ENCODE data around the gene PDPR. TPM values are rescaled to one million over a fixed set of nuclear protein-coding genes. Genes with fewer than 3 reads are reported as not detected.
"Not testable (repeated sequence)": the region's sequence is repeated elsewhere in the genome, so short reads cannot be mapped to it uniquely, and the experiment has no call there.

PDPR gene
- total RNA-seq, 1 experiment from 2014 or later: 28.5 TPM

GRCh38 chr16:70163596-70163995, 49.5 kb downstream of the PDPR start:
- DNase-seq (ENCODE audit: low read depth, low spot score) (no peak), ATAC-seq (no peak)
- no peak overlapping the region for H3K4me2 ChIP-seq (ENCODE audit: low read length)
- no peak overlapping the region for H2AFZ ChIP-seq (ENCODE audit: low read depth, low read length, poor library complexity, severe bottlenecking)
- POLR2A ChIA-PET: no interaction called here
- H3K27me3 ChIP-seq (ENCODE audit: insufficient read depth, low read length): no peaks in the 10 kb centered on the region
- peaks cover 6 to 9% of the 10 kb centered on the region in 2 experiments; a peak in 3 of 4 replicates for H3K4me1 ChIP-seq (ENCODE audit: control insufficient read depth in 1 of 2, insufficient read depth in 2 of 2, low read length in 2 of 2)
- no peaks in the 10 kb centered on the region for H3K9me2 ChIP-seq (ENCODE audit: insufficient read depth)
- BruUV-seq (replicated peaks): no TSS peak
- H4K20me1 ChIP-seq (ENCODE audit: insufficient read depth): no peaks in the 10 kb centered on the region
- H3K9me3 ChIP-seq (ENCODE audit: control insufficient read depth in 1 of 2, insufficient read depth in 1 of 2, low read depth in 1 of 2, low read length in 2 of 2): no peaks in the 10 kb centered on the region
- RAD21 ChIA-PET (ENCODE audit: low non-redundant PET in 1 of 2, low total read pairs in 2 of 2, uncharacterized antibody in 2 of 2, unreplicated experiment in 2 of 2): no interaction called here
- no peaks in the 10 kb centered on the region for H3K79me2 ChIP-seq (ENCODE audit: insufficient read depth, low read length)
- CTCF ChIA-PET: no interaction called here
- no peak for TF ChIP-seq POLR2A (IDR thresholded peaks at IDR 0.05; ENCODE audit: borderline replicate concordance, extremely low read depth, insufficient read depth, insufficient read length)
- no peak for TF ChIP-seq POLR2AphosphoS5 (IDR thresholded peaks at IDR 0.05; ENCODE audit: low read depth, low read length)
- TF ChIP-seq EZH2phosphoT487 (IDR thresholded peaks at IDR 0.05; ENCODE audit: borderline replicate concordance): no peak
- no peak for TF ChIP-seq TCF7L2 (IDR thresholded peaks at IDR 0.05; ENCODE audit: borderline replicate concordance, extremely low read depth, insufficient read depth, insufficient read length)
- no peak for TF ChIP-seq ZNF274 (IDR thresholded peaks at IDR 0.05; ENCODE audit: low read depth, low read length)
- no peak for TF ChIP-seq FOSL1 (IDR thresholded peaks at IDR 0.05; ENCODE audit: low read depth)
- TF ChIP-seq, protein P1, sequence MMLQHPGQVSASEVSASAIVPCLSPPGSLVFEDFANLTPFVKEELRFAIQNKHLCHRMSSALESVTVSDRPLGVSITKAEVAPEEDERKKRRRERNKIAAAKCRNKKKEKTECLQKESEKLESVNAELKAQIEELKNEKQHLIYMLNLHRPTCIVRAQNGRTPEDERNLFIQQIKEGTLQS (IDR thresholded peaks at IDR 0.05): no peak
- TF ChIP-seq SRF (IDR thresholded peaks at IDR 0.05; ENCODE audit: low read depth): no peak
- TF ChIP-seq, protein P2, sequence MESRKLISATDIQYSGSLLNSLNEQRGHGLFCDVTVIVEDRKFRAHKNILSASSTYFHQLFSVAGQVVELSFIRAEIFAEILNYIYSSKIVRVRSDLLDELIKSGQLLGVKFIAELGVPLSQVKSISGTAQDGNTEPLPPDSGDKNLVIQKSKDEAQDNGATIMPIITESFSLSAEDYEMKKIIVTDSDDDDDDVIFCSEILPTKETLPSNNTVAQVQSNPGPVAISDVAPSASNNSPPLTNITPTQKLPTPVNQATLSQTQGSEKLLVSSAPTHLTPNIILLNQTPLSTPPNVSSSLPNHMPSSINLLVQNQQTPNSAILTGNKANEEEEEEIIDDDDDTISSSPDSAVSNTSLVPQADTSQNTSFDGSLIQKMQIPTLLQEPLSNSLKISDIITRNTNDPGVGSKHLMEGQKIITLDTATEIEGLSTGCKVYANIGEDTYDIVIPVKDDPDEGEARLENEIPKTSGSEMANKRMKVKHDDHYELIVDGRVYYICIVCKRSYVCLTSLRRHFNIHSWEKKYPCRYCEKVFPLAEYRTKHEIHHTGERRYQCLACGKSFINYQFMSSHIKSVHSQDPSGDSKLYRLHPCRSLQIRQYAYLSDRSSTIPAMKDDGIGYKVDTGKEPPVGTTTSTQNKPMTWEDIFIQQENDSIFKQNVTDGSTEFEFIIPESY (IDR thresholded peaks at IDR 0.05; ENCODE audit: extremely low read depth, insufficient replicate concordance, low read length): no peak
- TF ChIP-seq, protein P3, sequence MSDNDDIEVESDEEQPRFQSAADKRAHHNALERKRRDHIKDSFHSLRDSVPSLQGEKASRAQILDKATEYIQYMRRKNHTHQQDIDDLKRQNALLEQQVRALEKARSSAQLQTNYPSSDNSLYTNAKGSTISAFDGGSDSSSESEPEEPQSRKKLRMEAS (IDR thresholded peaks at IDR 0.05): no peak
- TF ChIP-seq JUND (IDR thresholded peaks at IDR 0.05): no peak
- TF ChIP-seq CBX3 (IDR thresholded peaks at IDR 0.05; ENCODE audit: low read depth): no peak
- intact Hi-C loops (cut with micrococcal nuclease): loop anchor here (10.0 kb wide), 1 partner anchor 91 kb away; the partner anchor contains the start of gene EXOSC6
- H3K27ac ChIP-seq (ENCODE audit: low read depth, low read length): no peak overlapping the region
- H3K9ac ChIP-seq (ENCODE audit: low read length): no peak overlapping the region
- no peak overlapping the region for H3K4me3 ChIP-seq (replicated peaks in 1 of 2; ENCODE audit: low read depth in 1 of 2, low read length in 2 of 2)
- H3K36me3 ChIP-seq (ENCODE audit: control insufficient read depth in 1 of 2, insufficient read depth in 2 of 2, low read length in 2 of 2): peaks cover 14 to 23% of the 10 kb centered on the region in 2 experiments; a peak in 2 of 4 replicates

- H3K4me3 ChIP-seq (replicated peaks in 1 of 2; ENCODE audit: low read depth in 1 of 2, low read length in 2 of 2); H2AFZ ChIP-seq (ENCODE audit: low read depth, low read length, poor library complexity, severe bottlenecking); H3K79me2 ChIP-seq (ENCODE audit: insufficient read depth, low read length); H3K9me2 ChIP-seq (ENCODE audit: insufficient read depth); H3K36me3 ChIP-seq (ENCODE audit: control insufficient read depth in 1 of 2, insufficient read depth in 2 of 2, low read length in 2 of 2); ATAC-seq; BruUV-seq (replicated peaks); H3K9ac ChIP-seq (ENCODE audit: low read length); DNase-seq (ENCODE audit: low read depth, low spot score); RAD21 ChIA-PET (ENCODE audit: low non-redundant PET in 1 of 2, low total read pairs in 2 of 2, uncharacterized antibody in 2 of 2, unreplicated experiment in 2 of 2); H3K27ac ChIP-seq (ENCODE audit: low read depth, low read length); POLR2A ChIA-PET; CTCF ChIA-PET; H3K27me3 ChIP-seq (ENCODE audit: insufficient read depth, low read length); H4K20me1 ChIP-seq (ENCODE audit: insufficient read depth); H3K4me2 ChIP-seq (ENCODE audit: low read length); H3K9me3 ChIP-seq (ENCODE audit: control insufficient read depth in 1 of 2, insufficient read depth in 1 of 2, low read depth in 1 of 2, low read length in 2 of 2); H3K4me1 ChIP-seq (ENCODE audit: control insufficient read depth in 1 of 2, insufficient read depth in 2 of 2, low read length in 2 of 2): not testable (repeated sequence)
- intact Hi-C loops (cut with micrococcal nuclease): loop anchor here (10.0 kb wide), 1 partner anchor 88 kb away; the partner anchor contains the start of gene EXOSC6
These were observed 52.6 kb downstream of the PDPR start for GRCh38 chr16:70166688-70167087.

DNA sequence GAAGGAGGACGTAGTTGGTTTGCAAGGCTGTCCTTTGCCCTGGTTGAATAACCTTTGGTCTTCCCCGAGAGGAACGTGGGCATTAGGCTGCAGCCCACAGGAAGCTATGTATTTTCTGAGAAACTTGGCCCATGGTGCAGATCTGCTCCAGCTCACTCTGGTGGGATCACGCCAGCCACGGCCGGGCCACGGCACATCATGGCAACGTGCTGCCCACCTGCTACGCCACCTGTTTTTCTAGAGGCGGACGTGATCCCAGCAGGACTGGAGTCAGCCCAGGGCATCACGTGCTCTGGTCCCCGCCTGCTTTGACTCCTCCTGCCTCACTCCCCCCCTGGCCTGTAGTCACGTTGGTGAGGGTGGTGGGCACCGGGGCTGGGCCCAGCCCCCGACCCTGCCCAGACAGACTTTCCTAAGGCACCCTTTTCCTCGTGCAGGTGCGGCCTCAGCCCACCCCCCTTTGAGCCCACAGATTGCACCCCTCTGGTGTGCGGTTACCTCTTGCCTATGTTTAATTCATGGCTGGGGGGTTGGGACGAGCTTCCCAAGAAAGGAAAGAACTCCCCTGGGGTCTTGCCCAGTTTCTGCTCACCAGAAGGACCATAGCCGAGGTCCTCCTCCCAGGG, 59.2 kb downstream of the PDPR start, which contains the start of gene CLEC18C:
TSS of gene CLEC18C (plus strand) at position 576 of the 626 bp plus-strand sequence. CDS start 492 bp downstream, outside the sequence.
- H3K79me2 ChIP-seq (ENCODE audit: insufficient read depth, low read length); RAD21 ChIA-PET (ENCODE audit: low non-redundant PET in 1 of 2, low total read pairs in 2 of 2, uncharacterized antibody in 2 of 2, unreplicated experiment in 2 of 2); BruUV-seq (replicated peaks); H3K9me2 ChIP-seq (ENCODE audit: insufficient read depth); H3K9me3 ChIP-seq (ENCODE audit: control insufficient read depth in 1 of 2, insufficient read depth in 1 of 2, low read depth in 1 of 2, low read length in 2 of 2); DNase-seq (ENCODE audit: low read depth, low spot score); H3K27ac ChIP-seq (ENCODE audit: low read depth, low read length); H3K27me3 ChIP-seq (ENCODE audit: insufficient read depth, low read length); H3K9ac ChIP-seq (ENCODE audit: low read length); H4K20me1 ChIP-seq (ENCODE audit: insufficient read depth); H3K4me1 ChIP-seq (ENCODE audit: control insufficient read depth in 1 of 2, insufficient read depth in 2 of 2, low read length in 2 of 2); H2AFZ ChIP-seq (ENCODE audit: low read depth, low read length, poor library complexity, severe bottlenecking); H3K4me2 ChIP-seq (ENCODE audit: low read length); intact Hi-C loops (cut with micrococcal nuclease); H3K36me3 ChIP-seq (ENCODE audit: control insufficient read depth in 1 of 2, insufficient read depth in 2 of 2, low read length in 2 of 2); H3K4me3 ChIP-seq (replicated peaks in 1 of 2; ENCODE audit: low read depth in 1 of 2, low read length in 2 of 2); CTCF ChIA-PET; POLR2A ChIA-PET; ATAC-seq: not testable (repeated sequence)

Measured in HCT116 (cell line).